ENCODE measurements around the gene ZSWIM4. TPM values are rescaled to one million over a fixed set of nuclear protein-coding genes. Genes with fewer than 3 reads are reported as not detected.

The ZSWIM4 gene
- total and polyA plus RNA-seq, 12 donors = 1.2 to 7.1 (median 2.7) TPM

DNA sequence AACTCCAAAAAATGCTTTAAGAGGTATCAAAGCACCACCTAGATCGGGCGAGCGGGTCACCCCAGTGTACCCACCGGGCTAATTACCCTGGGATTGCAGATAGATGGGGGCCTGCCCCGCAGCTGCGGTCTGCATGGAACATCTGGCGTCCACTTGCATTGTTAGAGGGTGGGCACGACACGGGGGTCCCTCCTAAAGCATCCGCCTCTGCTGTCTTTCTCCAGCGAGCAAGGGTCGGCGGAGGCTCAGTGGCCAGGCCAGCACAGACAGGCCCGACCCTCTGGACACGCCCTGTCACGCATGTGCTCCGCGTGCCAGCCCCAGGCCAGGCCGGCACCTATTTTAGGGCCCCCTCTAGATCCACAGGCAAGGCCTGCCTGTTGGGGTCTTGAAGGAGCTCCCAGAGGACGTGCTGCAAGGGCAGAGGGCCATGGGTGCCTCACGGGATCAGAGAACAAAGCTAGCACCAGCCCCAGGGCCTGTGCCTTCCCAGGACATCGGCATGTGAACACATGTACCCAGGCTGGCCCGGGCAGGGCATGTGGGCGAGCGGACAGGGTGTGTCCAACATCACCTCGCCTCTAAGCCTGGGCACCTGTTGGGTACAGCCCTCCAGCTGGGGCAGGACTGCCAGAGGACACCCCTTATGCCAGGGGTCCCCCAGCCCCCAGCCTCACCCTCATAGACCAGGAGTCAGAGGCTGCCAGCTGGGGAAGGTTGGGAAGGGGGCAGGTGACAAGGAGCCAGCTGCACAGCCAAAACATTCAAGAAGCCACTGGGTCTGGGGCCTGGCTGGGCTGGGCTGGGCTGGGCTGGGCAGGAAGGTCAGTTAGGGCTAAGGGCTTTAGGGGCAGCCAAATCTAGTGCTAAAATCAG is 46.1 kb downstream of the ZSWIM4 start:
- no peaks in the 10 kb centered on the region for H3K9me3 ChIP-seq
- peak in 6 of 8 donors; percentile 3 to 23 (median 12) for ATAC-seq
- peak in 1 of 2 donors; percentile 74 for DNase-seq
- 12 to 16% methylated on average over 26 of the region's 26 CpGs for WGBS, 2 donors
- intact Hi-C loops (cut with DNase I) = loop anchor here in 4 of 10 donors (10.0 kb wide), 2 partner anchors 677 to 687 kb away; partner anchors contain the start of genes IER2 (in 3 of the 4) and STX10 (in 3 of the 4)
- H3K4me1 ChIP-seq = peaks cover 33 to 77% (median 51%) of the 10 kb centered on the region in 9 donors
- TF ChIP-seq, protein P1, sequence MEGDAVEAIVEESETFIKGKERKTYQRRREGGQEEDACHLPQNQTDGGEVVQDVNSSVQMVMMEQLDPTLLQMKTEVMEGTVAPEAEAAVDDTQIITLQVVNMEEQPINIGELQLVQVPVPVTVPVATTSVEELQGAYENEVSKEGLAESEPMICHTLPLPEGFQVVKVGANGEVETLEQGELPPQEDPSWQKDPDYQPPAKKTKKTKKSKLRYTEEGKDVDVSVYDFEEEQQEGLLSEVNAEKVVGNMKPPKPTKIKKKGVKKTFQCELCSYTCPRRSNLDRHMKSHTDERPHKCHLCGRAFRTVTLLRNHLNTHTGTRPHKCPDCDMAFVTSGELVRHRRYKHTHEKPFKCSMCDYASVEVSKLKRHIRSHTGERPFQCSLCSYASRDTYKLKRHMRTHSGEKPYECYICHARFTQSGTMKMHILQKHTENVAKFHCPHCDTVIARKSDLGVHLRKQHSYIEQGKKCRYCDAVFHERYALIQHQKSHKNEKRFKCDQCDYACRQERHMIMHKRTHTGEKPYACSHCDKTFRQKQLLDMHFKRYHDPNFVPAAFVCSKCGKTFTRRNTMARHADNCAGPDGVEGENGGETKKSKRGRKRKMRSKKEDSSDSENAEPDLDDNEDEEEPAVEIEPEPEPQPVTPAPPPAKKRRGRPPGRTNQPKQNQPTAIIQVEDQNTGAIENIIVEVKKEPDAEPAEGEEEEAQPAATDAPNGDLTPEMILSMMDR (IDR thresholded peaks at IDR 0.05) = no peak
- peak overlapping the region; percentile 99 to 100 (median 100) for H3K27ac ChIP-seq
- no peaks in the 10 kb centered on the region for H3K27me3 ChIP-seq
- H3K4me3 ChIP-seq = peak overlapping the region; percentile 76 to 100 (median 96)
- H3K36me3 ChIP-seq = peaks cover 0 to 35% (median 3%) of the 10 kb centered on the region in 9 donors

DNA sequence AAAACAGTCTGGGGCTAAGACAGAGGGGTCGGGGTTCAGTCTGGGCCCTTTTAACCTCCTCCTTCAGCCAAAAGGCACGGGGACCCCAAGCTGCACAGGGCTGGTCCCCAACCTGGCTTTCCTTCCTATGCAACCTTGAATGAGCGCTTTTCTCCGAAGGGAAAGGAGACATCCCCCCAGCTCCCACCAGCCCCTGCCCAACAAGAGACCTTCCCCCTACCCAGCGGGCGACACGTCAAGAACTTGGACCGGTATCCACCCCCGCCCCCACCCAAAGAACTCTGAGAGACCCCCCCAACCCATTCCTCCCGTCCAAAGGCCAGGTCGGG is 46.7 kb downstream of the ZSWIM4 start:
- Histone ChIP-seq H3K27ac (peak overlapping the region; percentile 99 to 100 (median 100)), H3K36me3 (peaks cover 0 to 30% (median 0%) of the 10 kb centered on the region in 9 donors), H3K9me3 (no peaks in the 10 kb centered on the region), H3K4me1 (peaks cover 33 to 77% (median 51%) of the 10 kb centered on the region in 9 donors), H3K4me3 (peak overlapping the region; percentile 76 to 100 (median 96)), H3K27me3 (no peaks in the 10 kb centered on the region)
- DNase-seq (no peak), ATAC-seq (no peak)
- intact Hi-C loops (cut with DNase I) = loop anchor here in 4 of 10 donors (10.0 kb wide), 2 partner anchors 677 to 687 kb away; partner anchors contain the start of genes IER2 (in 3 of the 4) and STX10 (in 3 of the 4)
- 0 to 1% methylated on average over 11 of the region's 11 CpGs for WGBS, 2 donors
- TF ChIP-seq, protein P1 (IDR thresholded peaks at IDR 0.05) = no peak

DNA sequence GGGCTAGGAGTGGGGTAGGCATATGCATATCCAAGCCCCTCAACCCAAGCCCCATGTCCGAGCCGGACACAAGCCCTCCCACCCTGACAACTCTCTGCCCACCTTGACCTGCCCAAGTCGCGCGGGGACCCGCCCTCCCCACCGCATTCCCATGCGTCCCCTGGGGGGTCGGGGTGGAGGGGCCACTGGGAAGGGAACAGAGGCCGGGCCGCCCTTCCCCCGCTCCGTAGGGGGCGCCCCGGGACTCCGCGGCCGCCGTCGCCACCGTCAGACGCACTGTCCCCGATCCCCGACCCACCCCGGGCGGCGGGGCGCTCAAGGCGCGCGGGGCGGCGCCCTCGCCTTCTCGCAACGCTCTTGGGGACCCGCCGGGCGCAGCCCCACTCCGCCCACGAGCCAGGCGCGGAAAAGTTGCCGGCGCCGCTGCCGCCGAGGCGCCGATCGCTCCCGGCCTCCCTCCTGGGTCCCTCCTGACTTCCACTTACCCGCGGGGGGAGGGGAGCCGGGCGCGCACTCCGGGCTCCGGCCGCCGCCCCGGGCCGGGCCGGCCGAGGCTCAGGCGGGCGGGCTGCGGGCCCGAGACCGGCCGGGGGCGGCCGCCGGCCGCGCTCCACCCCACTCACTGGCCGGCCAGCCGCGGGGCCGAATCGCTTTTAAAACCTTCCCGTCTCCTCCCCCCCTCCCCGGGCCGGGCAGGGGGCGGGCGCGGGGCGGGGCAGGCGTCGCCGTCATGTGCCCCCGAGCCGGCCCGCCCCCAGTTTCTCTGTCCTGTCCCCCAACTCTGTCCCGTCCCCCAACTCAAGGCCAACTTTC is 47.3 kb downstream of the ZSWIM4 start:
- peaks cover 29 to 76% (median 50%) of the 10 kb centered on the region in 9 donors for H3K4me1 ChIP-seq
- intact Hi-C loops (cut with DNase I) = loop anchor here in 4 of 10 donors (10.0 kb wide), 2 partner anchors 678 to 688 kb away; partner anchors contain the start of genes IER2 (in 3 of the 4) and STX10 (in 3 of the 4)
- H3K9me3 ChIP-seq = no peaks in the 10 kb centered on the region
- H3K27me3 ChIP-seq = no peaks in the 10 kb centered on the region
- ATAC-seq (peak; percentile 6 to 25 (median 22)), DNase-seq (peak; percentile 91 to 92)
- WGBS, 2 donors = 0 to 1% methylated on average over 64 to 94 of the region's 95 CpGs
- TF ChIP-seq, protein P1 (IDR thresholded peaks at IDR 0.05) = peak in 4 of 9 donors; percentile 5 to 35 (median 22)
- peak overlapping the region; percentile 99 to 100 (median 100) for H3K27ac ChIP-seq
- H3K4me3 ChIP-seq = peak overlapping the region; percentile 76 to 100 (median 96)
- peaks cover 0 to 27% (median 0%) of the 10 kb centered on the region in 9 donors for H3K36me3 ChIP-seq

All from heart right ventricle (tissue), 16 donors.